HepG2 (cell line): Measurements from ENCODE around the gene GANC. TPM values are rescaled to one million over a fixed set of nuclear protein-coding genes. Genes with fewer than 3 reads are reported as not detected.

Experiments used
- ATAC-seq: fragments of 200-7000 bp; cut with Tn5 transposase; 3 replicates; pipeline ENCODE4 v1.9.1; 2020; ENCODE audit warnings: mild to moderate bottlenecking, moderate library complexity
- BruUV-seq: library from RNA; stranded (reverse); fragments of 400-500 nt; replicated peaks from 2 replicates; lab custom pipeline; 2021; lab: Mats Ljungman, UMichigan
- CTCF ChIA-PET: fragments of 300-600 bp; formaldehyde crosslinking; extraction: SDS; loops from one replicate; lab custom pipeline; 2021; ENCODE audit warnings: low total read pairs, inconsistent platforms, low intra/inter-chr PET ratio; lab: Yijun Ruan, JAX
- POLR2A ChIA-PET: fragments of 350-600 bp; sonication (Branson Sonifier 250); formaldehyde crosslinking; loops from one replicate; lab custom pipeline; 2020; ENCODE audit warnings: antibody characterized with exemption, inconsistent platforms; lab: Yijun Ruan, JAX
- DNase-seq: peaks from one replicate; pipeline ENCODE4 v3.0.0-alpha.2; 2015; ENCODE audit warnings: low spot score
- FAIRE-seq: peaks from 3 replicates; lab custom pipeline; 2011; peaks lifted over from hg19 to GRCh38; lab: Jason Lieb, UNC
- H2AFZ ChIP-seq: one replicate; pipeline ENCODE4 v1.6.1; 2011; ENCODE audit warnings: low read length, inconsistent platforms
- H3K27ac ChIP-seq: fragments of 300-600 bp; 3 replicates; pipeline ENCODE4 v1.8.0; 2011; ENCODE audit warnings: mixed run types, mild to moderate bottlenecking, mixed read lengths, low read length, inconsistent platforms; ENCODE audit not compliant: insufficient read depth; ENCODE audit errors: extremely low read length
- H3K27me3 ChIP-seq, 2 experiments: fragments of 200-600 bp in 1 of 2; 2 replicates in 1 of 2; 3 replicates in 1 of 2; pipeline versions ENCODE4 v1.6.0 to v1.8.0; 2011; ENCODE audit warnings: low read length in 2 of 2, mild to moderate bottlenecking in 2 of 2, moderate library complexity in 2 of 2, inconsistent platforms in 1 of 2; ENCODE audit not compliant: insufficient read depth in 2 of 2, control insufficient read depth in 1 of 2
- H3K36me3 ChIP-seq, 2 experiments: fragments of 200-600 bp in 1 of 2; replicated peaks in 1 of 2; 2 replicates in 1 of 2; 3 replicates in 1 of 2; pipeline versions ENCODE4 v1.5.1 to v1.8.0; 2011; ENCODE audit warnings: low read length in 2 of 2, inconsistent platforms in 1 of 2; ENCODE audit not compliant: insufficient read depth in 2 of 2, control insufficient read depth in 1 of 2
- H3K4me1 ChIP-seq: 2 replicates; pipeline ENCODE4 v1.5.1; 2012; ENCODE audit warnings: low read length, inconsistent platforms; ENCODE audit not compliant: insufficient read depth
- H3K4me2 ChIP-seq: 2 replicates; pipeline ENCODE4 v1.6.0; 2011; ENCODE audit warnings: low read depth, low read length, inconsistent platforms
- H3K4me3 ChIP-seq, 3 experiments: fragments of 200-600 bp in 1 of 3; sonication (generic), shearing (Covaris generic) in 1 of 3; replicated peaks in 1 of 3; 2 replicates each; pipeline ENCODE4 v1.5.1; 2011 to 2016; ENCODE audit warnings: low read length in 3 of 3, inconsistent platforms in 2 of 3, low read depth in 2 of 3, mild to moderate bottlenecking in 2 of 3, control low read depth in 1 of 3, mixed read lengths in 1 of 3; ENCODE audit not compliant: insufficient read depth in 1 of 3
- H3K79me2 ChIP-seq: one replicate; pipeline ENCODE4 v1.6.1; 2011; ENCODE audit warnings: low read length, inconsistent platforms; ENCODE audit not compliant: insufficient read depth
- H3K9ac ChIP-seq: 2 replicates; pipeline ENCODE4 v1.6.0; 2011; ENCODE audit warnings: mild to moderate bottlenecking, low read depth, low read length, inconsistent platforms; ENCODE audit not compliant: insufficient read depth
- H3K9me3 ChIP-seq: 2 replicates; pipeline ENCODE4 v1.5.1; 2012; ENCODE audit warnings: mild to moderate bottlenecking, low read length
- H4K20me1 ChIP-seq: 2 replicates; pipeline ENCODE4 v1.6.0; 2011; ENCODE audit warnings: inconsistent platforms, mild to moderate bottlenecking, low read length, moderate library complexity; ENCODE audit not compliant: insufficient read depth
- ATF1 ChIP-seq: IDR thresholded peaks from 2 replicates; pipeline ENCODE4 v1.6.1; 2016; ENCODE audit warnings: mild to moderate bottlenecking, control low read depth
- ESRRA ChIP-seq: sonication (generic); formaldehyde crosslinking; IDR thresholded peaks from 2 replicates; pipeline ENCODE4 v1.5.1; 2020; ENCODE audit warnings: mild to moderate bottlenecking, low read depth, missing genetic modification reagents
- ZMAT3 ChIP-seq: sonication (generic); formaldehyde crosslinking; conservative IDR thresholded peaks from 2 replicates; pipeline ENCODE4 v1.7.0; 2021; ENCODE audit warnings: missing genetic modification reagents
- ZNF563 ChIP-seq: sonication (generic); formaldehyde crosslinking; IDR thresholded peaks from 2 replicates; pipeline ENCODE4 v1.8.0; 2022; ENCODE audit warnings: mild to moderate bottlenecking, moderate library complexity, missing genetic modification reagents
- ZNF704 ChIP-seq: sonication (generic); formaldehyde crosslinking; IDR thresholded peaks from 2 replicates; pipeline ENCODE4 v1.8.1; 2023; ENCODE audit warnings: mild to moderate bottlenecking, inconsistent platforms, moderate library complexity, missing genetic modification reagents, borderline replicate concordance
- ZNF710 ChIP-seq: sonication (generic); formaldehyde crosslinking; IDR thresholded peaks from 2 replicates; pipeline ENCODE4 v1.5.0; 2020; ENCODE audit warnings: mild to moderate bottlenecking, missing genetic modification reagents, borderline replicate concordance
- ZNF724P ChIP-seq: sonication (generic); formaldehyde crosslinking; IDR thresholded peaks from 2 replicates; pipeline ENCODE4 v1.8.0; 2022; ENCODE audit warnings: missing genetic modification reagents, borderline replicate concordance
- WGBS: methylation state at CpG from one replicate; pipeline ENCODE4 v1.1.6; 2017; ENCODE audit warnings: low lambda C conversion rate; 5-methylcytosine and 5-hydroxymethylcytosine counted together
- in situ Hi-C: cut with HindIII; loops from 2 replicates; pipeline ENCODE4 v1.10.0; 2017; ENCODE audit warnings: low pct_unique_long_range_greater_than_20kb; ENCODE audit not compliant: extremely low pct_ligation_motif_present
- intact Hi-C: fragments of 100-400 bp; cut with micrococcal nuclease; formaldehyde crosslinking; loops from one replicate; pipeline ENCODE4 v1.10.0; 2022; ENCODE audit not compliant: unreplicated experiment
- polyA plus RNA-seq, 8 experiments: library from polyadenylated mRNA; depleted of rRNA in 3 of 8; stranded (reverse) in 7 of 8; unstranded in 1 of 8; fragments of >200 nt; fragmentation: Illumina TruSeq in 4 of 8; extraction: Trizol in 4 of 8; gene quantifications; 2 replicates each; pipeline versions ENCODE4 v1.2.1 to v1.2.3, GENCODE V29; 2011 to 2016; ENCODE audit warnings: low read depth in 4 of 8, missing spikeins in 1 of 8, mixed read lengths in 1 of 8; ENCODE audit not compliant: insufficient read depth in 1 of 8
- total RNA-seq, 5 experiments: library from RNA; depleted of rRNA; stranded (reverse); fragments of >200 nt; fragmentation: Illumina TruSeq; extraction: Trizol; gene quantifications; 2 replicates each; pipeline ENCODE4 v1.2.3, GENCODE V29; 2016; ENCODE audit warnings: low read depth in 1 of 5
- TF ChIP-seq, protein P1 (sequence below): sonication (generic); formaldehyde crosslinking; IDR thresholded peaks from 2 replicates; pipeline ENCODE4 v1.4.0; 2020; ENCODE audit warnings: missing genetic modification reagents
- TF ChIP-seq, protein P2 (sequence below): sonication (generic); formaldehyde crosslinking; IDR thresholded peaks from 2 replicates; pipeline ENCODE4 v1.5.1; 2020; ENCODE audit warnings: mild to moderate bottlenecking, missing genetic modification reagents, moderate library complexity

GANC gene
- total and polyA plus RNA-seq, 2 of the 13 experiments (the other 11 are each of a cell fraction or from before 2014, with no cell fraction given): 17.0 to 21.0 TPM

GRCh38 chr15:42283671-42284070 is 10.7 kb downstream of the GANC start:
- ChIA-PET CTCF (no interaction called here), POLR2A (no interaction called here)
- FAIRE-seq (no peak), ATAC-seq (no peak), DNase-seq (no peak)
- intact Hi-C loops: no loop called here
- no peaks in the 10 kb centered on the region for H3K27me3 ChIP-seq
- peaks cover 8 to 14% of the 10 kb centered on the region in 2 experiments; a peak in 2 of 5 replicates for H3K36me3 ChIP-seq
- H3K79me2 ChIP-seq: no peaks in the 10 kb centered on the region
- BruUV-seq: no TSS peak
- H3K4me1 ChIP-seq: peaks cover 33% of the 10 kb centered on the region
- H3K27ac ChIP-seq: no peak overlapping the region
- no peak overlapping the region for H3K9ac ChIP-seq
- no peaks in the 10 kb centered on the region for H3K9me3 ChIP-seq
- H3K4me2 ChIP-seq: no peak overlapping the region
- in situ Hi-C loops: no loop called here
- no peak for TF ChIP-seq ZMAT3 (CRISPR knock-in tag)
- TF ChIP-seq ZNF724P: no peak
- TF ChIP-seq ATF1 (CRISPR knock-in tag): no peak
- no peak for TF ChIP-seq ZNF710 (CRISPR knock-in tag)
- TF ChIP-seq ESRRA: no peak
- TF ChIP-seq ZNF704 (CRISPR knock-in tag): no peak
- TF ChIP-seq, protein P1, sequence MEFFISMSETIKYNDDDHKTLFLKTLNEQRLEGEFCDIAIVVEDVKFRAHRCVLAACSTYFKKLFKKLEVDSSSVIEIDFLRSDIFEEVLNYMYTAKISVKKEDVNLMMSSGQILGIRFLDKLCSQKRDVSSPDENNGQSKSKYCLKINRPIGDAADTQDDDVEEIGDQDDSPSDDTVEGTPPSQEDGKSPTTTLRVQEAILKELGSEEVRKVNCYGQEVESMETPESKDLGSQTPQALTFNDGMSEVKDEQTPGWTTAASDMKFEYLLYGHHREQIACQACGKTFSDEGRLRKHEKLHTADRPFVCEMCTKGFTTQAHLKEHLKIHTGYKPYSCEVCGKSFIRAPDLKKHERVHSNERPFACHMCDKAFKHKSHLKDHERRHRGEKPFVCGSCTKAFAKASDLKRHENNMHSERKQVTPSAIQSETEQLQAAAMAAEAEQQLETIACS (CRISPR knock-in tag): no peak
- TF ChIP-seq ZNF563 (CRISPR knock-in tag): no peak
- TF ChIP-seq, protein P2, sequence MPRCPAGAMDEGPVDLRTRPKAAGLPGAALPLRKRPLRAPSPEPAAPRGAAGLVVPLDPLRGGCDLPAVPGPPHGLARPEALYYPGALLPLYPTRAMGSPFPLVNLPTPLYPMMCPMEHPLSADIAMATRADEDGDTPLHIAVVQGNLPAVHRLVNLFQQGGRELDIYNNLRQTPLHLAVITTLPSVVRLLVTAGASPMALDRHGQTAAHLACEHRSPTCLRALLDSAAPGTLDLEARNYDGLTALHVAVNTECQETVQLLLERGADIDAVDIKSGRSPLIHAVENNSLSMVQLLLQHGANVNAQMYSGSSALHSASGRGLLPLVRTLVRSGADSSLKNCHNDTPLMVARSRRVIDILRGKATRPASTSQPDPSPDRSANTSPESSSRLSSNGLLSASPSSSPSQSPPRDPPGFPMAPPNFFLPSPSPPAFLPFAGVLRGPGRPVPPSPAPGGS: no peak
- TF ChIP-seq, all 625 proteins: peak for 0
- no peaks in the 10 kb centered on the region for H4K20me1 ChIP-seq
- no peak overlapping the region for H2AFZ ChIP-seq
- 97% methylated on average over 3 of the region's 3 CpGs for WGBS
- H3K4me3 ChIP-seq: no peak overlapping the region
